BJ (cell line): Measurements from ENCODE around the gene BID. TPM values are rescaled to one million over a fixed set of nuclear protein-coding genes. Genes with fewer than 3 reads are reported as not detected.
A peak's percentile ranks its signal among the peaks of the same experiment; 100 is the strongest.

ENCODE experiments used
- CTCF ChIA-PET: fragments of 350-600 bp; formaldehyde crosslinking; extraction: SDS; loops from one replicate; lab custom pipeline; 2021; ENCODE audit warnings: antibody characterized with exemption, inconsistent platforms; lab: Yijun Ruan, JAX
- POLR2A ChIA-PET: fragments of 300-600 bp; sonication (Branson Sonifier 250); formaldehyde crosslinking; extraction: SDS; loops from one replicate; lab custom pipeline; 2021; ENCODE audit warnings: antibody characterized with exemption; lab: Charles Lee
- DNase-seq: peaks from one replicate; pipeline ENCODE4 v3.0.0-alpha.2; 2011; ENCODE audit warnings: low read depth
- H3K27me3 ChIP-seq: 2 replicates; pipeline ENCODE4 v1.6.0; 2011; ENCODE audit warnings: low read length; ENCODE audit not compliant: control insufficient read depth, insufficient read depth
- H3K36me3 ChIP-seq: 2 replicates; pipeline ENCODE4 v1.5.1; 2011; ENCODE audit warnings: low read length; ENCODE audit not compliant: control insufficient read depth, insufficient read depth
- H3K4me3 ChIP-seq: 2 replicates; pipeline ENCODE4 v1.5.1; 2011; ENCODE audit warnings: low read depth, mild to moderate bottlenecking, control low read depth, low read length
- CTCF ChIP-seq: IDR thresholded peaks from 2 replicates; pipeline ENCODE4 v1.5.1; 2011; ENCODE audit warnings: low read depth, mild to moderate bottlenecking, control low read depth, inconsistent platforms, low read length, moderate library complexity; ENCODE audit not compliant: insufficient read depth
- polyA plus RNA-seq: library from polyadenylated mRNA; depleted of rRNA; stranded (reverse); fragments of >200 nt; gene quantifications from 2 replicates; pipeline ENCODE4 v1.2.3, GENCODE V29; 2011

BID gene
- polyA plus RNA-seq, 1 experiment: 96.4 TPM

- TF ChIP-seq CTCF: no peak
- ChIA-PET POLR2A (no interaction called here), CTCF (interaction anchor here (0.6 to 6.2 kb wide), 8 partner anchors 9 to 712 kb away, joined by 3 to 50 read pairs (median 6); partner anchors contain the start of gene BID)
- no peak overlapping the region for H3K4me3 ChIP-seq
- H3K36me3 ChIP-seq: peaks cover 11% of the 10 kb centered on the region
- H3K27me3 ChIP-seq: no peaks in the 10 kb centered on the region
- DNase-seq: no peak
Observed at GRCh38 chr22:17787716-17788330, 13.6 kb upstream of the BID start.

GRCh38 chr22:17787241-17787640 is 13.0 kb upstream of the BID start:
- no peak for TF ChIP-seq CTCF
- POLR2A ChIA-PET: no interaction called here
- Histone ChIP-seq H3K4me3 (no peak overlapping the region), H3K27me3 (no peaks in the 10 kb centered on the region), H3K36me3 (peaks cover 9% of the 10 kb centered on the region)
- no peak for DNase-seq
- CTCF ChIA-PET: interaction anchor here (0.6 to 6.2 kb wide), 10 partner anchors 8 to 711 kb away, joined by 3 to 50 read pairs (median 6); partner anchors contain the start of gene BID

GRCh38 chr22:17786435-17787161 is 12.3 kb upstream of the BID start:
- Histone ChIP-seq H3K36me3 (peaks cover 9% of the 10 kb centered on the region), H3K27me3 (no peaks in the 10 kb centered on the region), H3K4me3 (no peak overlapping the region)
- no peak for TF ChIP-seq CTCF
- no peak for DNase-seq
- POLR2A ChIA-PET: no interaction called here
- CTCF ChIA-PET: interaction anchor here (0.9 to 6.2 kb wide), 10 partner anchors 8 to 289 kb away, joined by 3 to 50 read pairs (median 6); partner anchors contain the start of gene BID

GRCh38 chr22:17785185-17786184 is 11.2 kb upstream of the BID start:
- DNase-seq: no peak
- H3K4me3 ChIP-seq: no peak overlapping the region
- CTCF ChIA-PET: interaction anchor here (0.7 to 6.2 kb wide), 19 partner anchors 10 to 290 kb away, joined by 3 to 50 read pairs (median 4); partner anchors contain the start of gene BID
- peaks cover 5% of the 10 kb centered on the region for H3K36me3 ChIP-seq
- no peaks in the 10 kb centered on the region for H3K27me3 ChIP-seq
- POLR2A ChIA-PET: no interaction called here
- peak; percentile 66 for TF ChIP-seq CTCF
